HL-60 (cell line): ENCODE measurements around the gene USP47.
A peak's percentile ranks its signal among the peaks of the same experiment; 100 is the strongest.

Experiments used
- GABPA ChIP-seq: IDR thresholded peaks from 2 replicates; pipeline ENCODE4 v1.6.1; 2012; ENCODE audit warnings: low read depth
- POLR2AphosphoS5 ChIP-seq: IDR thresholded peaks from 2 replicates; pipeline ENCODE4 v1.6.1; 2012; ENCODE audit warnings: low read depth
- TF ChIP-seq, protein P1 (sequence below): IDR thresholded peaks from one replicate; pipeline ENCODE4 v1.5.1; 2011; ENCODE audit warnings: low read length, control low read depth, inconsistent platforms; ENCODE audit not compliant: insufficient read depth
- TF ChIP-seq, protein P2 (sequence below): IDR thresholded peaks from 2 replicates; pipeline ENCODE4 v1.6.1; 2012; ENCODE audit warnings: low read depth; ENCODE audit not compliant: insufficient replicate concordance

GRCh38 chr11:11798586-11799438, 43.0 kb upstream of the USP47 start:
- TF ChIP-seq, protein P1, sequence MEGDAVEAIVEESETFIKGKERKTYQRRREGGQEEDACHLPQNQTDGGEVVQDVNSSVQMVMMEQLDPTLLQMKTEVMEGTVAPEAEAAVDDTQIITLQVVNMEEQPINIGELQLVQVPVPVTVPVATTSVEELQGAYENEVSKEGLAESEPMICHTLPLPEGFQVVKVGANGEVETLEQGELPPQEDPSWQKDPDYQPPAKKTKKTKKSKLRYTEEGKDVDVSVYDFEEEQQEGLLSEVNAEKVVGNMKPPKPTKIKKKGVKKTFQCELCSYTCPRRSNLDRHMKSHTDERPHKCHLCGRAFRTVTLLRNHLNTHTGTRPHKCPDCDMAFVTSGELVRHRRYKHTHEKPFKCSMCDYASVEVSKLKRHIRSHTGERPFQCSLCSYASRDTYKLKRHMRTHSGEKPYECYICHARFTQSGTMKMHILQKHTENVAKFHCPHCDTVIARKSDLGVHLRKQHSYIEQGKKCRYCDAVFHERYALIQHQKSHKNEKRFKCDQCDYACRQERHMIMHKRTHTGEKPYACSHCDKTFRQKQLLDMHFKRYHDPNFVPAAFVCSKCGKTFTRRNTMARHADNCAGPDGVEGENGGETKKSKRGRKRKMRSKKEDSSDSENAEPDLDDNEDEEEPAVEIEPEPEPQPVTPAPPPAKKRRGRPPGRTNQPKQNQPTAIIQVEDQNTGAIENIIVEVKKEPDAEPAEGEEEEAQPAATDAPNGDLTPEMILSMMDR, result peak; percentile 87
- no peak for TF ChIP-seq POLR2AphosphoS5
- TF ChIP-seq, protein P2, sequence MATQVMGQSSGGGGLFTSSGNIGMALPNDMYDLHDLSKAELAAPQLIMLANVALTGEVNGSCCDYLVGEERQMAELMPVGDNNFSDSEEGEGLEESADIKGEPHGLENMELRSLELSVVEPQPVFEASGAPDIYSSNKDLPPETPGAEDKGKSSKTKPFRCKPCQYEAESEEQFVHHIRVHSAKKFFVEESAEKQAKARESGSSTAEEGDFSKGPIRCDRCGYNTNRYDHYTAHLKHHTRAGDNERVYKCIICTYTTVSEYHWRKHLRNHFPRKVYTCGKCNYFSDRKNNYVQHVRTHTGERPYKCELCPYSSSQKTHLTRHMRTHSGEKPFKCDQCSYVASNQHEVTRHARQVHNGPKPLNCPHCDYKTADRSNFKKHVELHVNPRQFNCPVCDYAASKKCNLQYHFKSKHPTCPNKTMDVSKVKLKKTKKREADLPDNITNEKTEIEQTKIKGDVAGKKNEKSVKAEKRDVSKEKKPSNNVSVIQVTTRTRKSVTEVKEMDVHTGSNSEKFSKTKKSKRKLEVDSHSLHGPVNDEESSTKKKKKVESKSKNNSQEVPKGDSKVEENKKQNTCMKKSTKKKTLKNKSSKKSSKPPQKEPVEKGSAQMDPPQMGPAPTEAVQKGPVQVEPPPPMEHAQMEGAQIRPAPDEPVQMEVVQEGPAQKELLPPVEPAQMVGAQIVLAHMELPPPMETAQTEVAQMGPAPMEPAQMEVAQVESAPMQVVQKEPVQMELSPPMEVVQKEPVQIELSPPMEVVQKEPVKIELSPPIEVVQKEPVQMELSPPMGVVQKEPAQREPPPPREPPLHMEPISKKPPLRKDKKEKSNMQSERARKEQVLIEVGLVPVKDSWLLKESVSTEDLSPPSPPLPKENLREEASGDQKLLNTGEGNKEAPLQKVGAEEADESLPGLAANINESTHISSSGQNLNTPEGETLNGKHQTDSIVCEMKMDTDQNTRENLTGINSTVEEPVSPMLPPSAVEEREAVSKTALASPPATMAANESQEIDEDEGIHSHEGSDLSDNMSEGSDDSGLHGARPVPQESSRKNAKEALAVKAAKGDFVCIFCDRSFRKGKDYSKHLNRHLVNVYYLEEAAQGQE, result no peak
- no peak for TF ChIP-seq GABPA
